ENCODE results near the gene CEBPE.

CEBPE gene

DNA sequence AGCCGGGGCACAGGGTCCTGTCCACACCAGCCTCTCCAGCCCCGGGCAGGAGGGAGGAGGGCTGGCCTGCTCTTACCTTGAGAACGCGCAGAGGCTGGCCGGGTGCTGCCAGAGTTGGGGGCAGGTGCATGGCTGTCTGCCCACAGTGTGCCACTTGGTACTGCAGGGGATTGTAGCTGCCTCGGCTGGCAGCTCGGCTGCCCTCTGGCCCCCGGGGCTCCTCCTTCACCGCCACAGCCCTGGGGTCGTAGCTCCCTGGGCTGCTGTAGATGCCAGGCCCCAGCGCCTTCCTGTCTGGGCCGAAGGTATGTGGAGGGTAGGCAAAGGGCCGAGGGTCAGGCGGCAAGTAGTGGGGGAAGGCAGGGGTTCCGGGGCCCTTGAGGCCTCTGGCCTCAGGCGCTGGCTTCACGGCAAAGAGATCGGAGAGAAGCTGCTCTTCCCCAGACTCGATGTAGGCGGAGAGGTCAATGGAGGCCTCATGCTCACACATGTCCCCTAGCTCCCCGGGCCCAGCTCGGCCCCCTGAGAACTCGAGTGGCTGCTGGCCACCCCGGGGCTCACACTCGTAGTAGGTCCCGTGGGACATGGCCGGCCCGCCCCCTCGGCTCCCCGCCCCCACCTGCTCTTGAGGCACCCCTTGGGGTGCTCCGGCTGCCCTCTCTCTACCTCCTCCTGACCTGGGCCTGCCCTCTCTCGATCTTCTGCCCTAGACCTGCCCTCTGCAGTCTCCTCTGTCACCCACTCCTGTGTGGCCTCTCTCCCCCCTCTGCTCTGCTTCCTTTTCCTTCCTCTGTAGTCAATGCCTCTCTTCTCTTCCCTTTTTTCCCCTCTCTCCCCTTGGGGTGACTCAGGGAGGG, at the start of gene CEBPE:
Gene CEBPE (minus strand): TSS at position 750 of the 857 bp plus-strand sequence. CDS start 164 bp downstream, at position 586.
- no peak for DNase-seq (ENCODE audit: low spot score)

- no peak for DNase-seq (ENCODE audit: low spot score)
Measured at GRCh38 chr14:23168246-23168645, 49.2 kb upstream of the CEBPE start.

DNA sequence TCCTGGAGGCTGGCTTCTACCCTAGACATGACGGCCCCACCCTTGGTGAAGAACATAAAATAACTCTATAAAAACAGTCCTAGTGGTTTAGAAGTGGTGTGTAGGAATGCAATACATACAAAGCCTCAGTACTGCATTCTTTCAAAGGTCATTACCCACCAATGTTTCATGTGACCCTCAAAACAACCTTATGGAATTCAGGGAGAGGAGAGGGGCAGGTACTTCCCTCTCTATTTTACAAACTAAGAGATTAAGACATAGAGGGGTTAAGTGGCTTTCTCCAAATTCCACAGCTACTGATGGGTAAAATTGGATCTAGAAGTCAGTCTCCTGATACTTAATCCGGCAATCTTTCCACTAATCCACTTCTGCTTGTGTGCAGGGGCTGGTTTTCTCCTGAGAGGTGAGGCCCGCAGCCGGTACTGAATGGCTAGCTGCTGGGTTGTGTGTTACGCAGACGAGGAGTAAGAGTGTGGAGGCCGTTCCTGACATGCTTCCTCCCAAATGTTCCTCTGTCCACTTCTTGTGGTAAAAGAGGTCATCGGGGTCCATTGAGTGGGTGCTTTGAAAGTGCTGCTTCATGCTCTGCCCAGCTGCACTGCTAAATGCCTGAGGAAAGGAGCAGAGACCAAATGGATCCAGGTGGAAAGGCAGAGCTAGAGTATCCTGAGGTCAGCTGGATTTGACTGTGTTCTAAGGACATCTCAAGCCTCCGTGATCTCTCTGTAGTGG, 48.2 kb upstream of the CEBPE start:
- no peak for DNase-seq (ENCODE audit: low spot score)

DNA sequence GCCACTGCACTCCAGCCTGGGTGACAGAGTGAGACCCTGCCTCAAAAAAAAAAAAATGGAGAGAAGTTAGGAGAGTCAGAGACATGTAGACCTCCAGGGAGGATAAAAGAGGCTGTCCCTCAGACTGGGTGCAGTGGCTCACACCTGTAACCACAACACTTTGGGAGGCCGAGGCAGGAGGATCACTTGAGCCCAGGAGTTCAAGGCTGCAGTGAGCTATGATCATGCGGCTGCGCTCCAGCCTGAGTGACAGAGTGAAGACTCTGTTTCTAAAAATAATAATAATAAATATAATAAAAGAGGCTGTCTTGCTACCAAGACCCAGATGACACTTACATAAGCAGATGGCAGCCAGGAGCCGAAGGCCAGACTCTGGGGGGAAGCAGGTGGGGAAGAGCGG, 45.9 kb upstream of the CEBPE start:
- no peak for DNase-seq (ENCODE audit: low spot score)

DNA sequence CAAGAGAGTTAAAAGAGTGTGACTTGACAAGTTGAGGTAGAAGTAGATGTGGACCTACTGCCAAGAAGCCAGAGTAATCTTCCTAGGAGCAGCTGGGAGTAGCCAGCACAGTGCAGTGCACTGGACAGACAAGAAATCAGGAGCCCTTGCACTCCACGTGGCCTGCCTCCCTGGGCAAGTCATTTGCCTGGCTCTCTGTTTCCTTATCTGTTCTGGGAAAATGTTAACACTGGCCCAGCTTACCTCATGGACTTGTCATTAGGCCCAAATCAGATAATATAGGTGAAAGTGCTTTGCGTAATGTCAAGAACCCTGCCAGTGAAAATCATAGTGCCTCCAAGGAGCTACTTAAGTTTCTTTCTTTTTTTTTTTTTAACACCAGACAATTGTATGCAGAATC, 45.2 kb upstream of the CEBPE start:
- DNase-seq (ENCODE audit: low spot score) = no peak

DNA sequence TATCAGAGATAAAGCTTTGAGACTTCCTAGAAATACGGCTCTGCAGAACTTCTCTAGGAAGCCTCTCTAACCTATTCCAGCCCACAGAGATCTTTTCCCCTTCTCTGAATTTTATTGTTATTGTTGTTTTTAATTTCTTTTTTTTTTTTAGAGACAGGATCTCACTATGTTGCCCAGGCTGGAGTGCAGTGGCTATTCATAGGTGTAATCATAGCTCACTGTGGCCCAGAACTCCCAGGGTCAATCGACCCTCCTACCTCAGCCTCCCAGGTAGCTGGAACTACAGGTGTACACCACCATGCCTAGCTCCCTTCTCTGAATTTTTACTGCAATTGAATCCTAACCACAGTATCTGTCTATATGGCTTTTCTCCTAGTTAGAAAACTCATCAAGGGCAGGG, 44.8 kb upstream of the CEBPE start:
- DNase-seq (ENCODE audit: low spot score) = no peak

- DNase-seq (ENCODE audit: low spot score) = peak; percentile 26
Measured at GRCh38 chr14:23162800-23163199, 43.7 kb upstream of the CEBPE start.

DNA sequence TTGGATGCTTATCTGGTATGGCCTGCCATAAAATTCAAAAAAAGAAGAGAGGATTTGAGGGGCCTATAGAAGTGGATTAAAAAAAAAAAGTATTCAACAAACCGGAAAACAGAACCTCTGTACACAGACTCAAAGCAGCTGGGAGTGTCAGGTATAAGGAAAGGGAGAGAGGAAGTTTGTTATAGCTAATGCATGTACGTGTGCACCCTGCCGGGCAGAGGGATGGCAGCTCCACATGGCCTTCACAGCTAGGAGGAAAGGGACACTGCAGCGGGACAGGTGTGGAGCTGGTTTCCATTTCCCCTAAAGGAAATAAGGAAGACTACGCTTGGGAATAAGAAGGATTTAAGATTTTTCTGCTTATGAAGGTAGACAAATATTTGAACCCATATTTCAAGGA, 43.0 kb upstream of the CEBPE start:
- DNase-seq (ENCODE audit: low spot score) = no peak

GRCh38 chr14:23160924-23161522, 42.0 kb upstream of the CEBPE start:
- DNase-seq (ENCODE audit: low spot score) = no peak

DNA sequence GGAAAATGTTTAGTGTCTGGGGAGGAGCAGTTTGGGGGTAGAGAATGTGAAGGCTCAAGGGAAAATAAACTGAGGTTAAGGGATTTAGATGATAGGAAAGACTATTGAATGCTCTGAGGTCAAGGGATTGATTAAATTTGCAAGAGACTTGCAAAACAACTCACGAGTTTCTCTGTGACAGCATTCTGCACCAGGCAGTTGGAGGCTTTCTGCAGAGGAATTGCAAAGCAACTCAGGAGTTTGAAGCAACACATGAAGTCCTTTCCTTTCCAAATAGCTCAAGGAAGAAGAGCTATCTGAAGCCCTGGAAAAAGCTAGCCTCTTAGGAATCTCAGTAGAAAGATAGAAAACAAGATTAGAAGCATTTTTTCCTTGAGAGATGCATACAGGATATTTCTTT, 40.5 kb upstream of the CEBPE start:
- no peak for DNase-seq (ENCODE audit: low spot score)

DNA sequence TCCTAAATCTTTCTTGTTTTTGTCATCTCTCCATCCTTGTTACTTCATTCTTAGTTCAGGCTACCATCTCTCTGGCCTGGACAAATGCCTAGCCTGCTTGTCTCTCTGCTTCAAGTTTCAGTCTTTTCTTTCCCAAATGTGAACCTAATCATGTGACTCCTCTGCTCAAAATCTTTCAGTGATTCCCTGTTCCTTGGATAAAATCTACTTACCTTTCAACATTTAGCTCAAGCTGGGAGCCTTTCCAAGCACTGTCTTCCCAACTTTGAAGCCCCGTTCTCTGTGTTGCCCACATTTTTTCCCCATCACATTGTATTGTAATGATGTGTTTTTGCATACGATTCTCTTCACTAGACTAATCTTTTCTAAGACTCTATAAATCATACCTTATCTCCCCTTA, 39.7 kb upstream of the CEBPE start:
- no peak for DNase-seq (ENCODE audit: low spot score)

DNA sequence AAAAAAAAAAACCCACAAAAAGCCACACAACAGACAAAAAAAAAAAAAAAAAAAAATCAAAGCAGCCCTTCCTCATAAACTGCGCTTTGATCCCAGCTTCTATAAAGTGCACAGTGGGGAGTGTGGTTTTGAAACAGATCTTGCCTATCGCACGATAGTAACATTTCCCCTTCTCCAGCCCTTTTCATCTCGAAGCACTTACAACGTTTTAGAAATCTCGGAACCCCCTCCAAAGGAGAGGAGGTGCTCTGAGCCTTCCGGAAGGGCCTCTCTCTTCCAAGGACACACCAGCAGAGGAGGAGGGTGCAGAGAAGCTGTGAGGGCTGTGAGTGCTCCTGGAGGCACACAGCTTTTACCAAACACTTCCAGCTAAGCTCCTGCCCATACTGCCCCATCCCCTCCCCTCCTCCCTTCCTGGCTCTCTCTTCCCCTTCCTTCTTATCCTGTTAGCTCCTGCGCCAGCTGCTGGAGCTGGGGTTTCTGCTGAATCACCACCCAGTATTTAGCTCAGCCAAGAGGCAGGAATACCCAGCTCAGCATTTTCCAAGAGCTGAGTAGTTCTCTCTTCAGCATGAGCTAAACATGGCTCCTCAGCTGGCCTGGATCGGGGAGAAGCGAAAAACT, 36.0 kb upstream of the CEBPE start:
- DNase-seq (ENCODE audit: low spot score) = peak; percentile 54

DNA sequence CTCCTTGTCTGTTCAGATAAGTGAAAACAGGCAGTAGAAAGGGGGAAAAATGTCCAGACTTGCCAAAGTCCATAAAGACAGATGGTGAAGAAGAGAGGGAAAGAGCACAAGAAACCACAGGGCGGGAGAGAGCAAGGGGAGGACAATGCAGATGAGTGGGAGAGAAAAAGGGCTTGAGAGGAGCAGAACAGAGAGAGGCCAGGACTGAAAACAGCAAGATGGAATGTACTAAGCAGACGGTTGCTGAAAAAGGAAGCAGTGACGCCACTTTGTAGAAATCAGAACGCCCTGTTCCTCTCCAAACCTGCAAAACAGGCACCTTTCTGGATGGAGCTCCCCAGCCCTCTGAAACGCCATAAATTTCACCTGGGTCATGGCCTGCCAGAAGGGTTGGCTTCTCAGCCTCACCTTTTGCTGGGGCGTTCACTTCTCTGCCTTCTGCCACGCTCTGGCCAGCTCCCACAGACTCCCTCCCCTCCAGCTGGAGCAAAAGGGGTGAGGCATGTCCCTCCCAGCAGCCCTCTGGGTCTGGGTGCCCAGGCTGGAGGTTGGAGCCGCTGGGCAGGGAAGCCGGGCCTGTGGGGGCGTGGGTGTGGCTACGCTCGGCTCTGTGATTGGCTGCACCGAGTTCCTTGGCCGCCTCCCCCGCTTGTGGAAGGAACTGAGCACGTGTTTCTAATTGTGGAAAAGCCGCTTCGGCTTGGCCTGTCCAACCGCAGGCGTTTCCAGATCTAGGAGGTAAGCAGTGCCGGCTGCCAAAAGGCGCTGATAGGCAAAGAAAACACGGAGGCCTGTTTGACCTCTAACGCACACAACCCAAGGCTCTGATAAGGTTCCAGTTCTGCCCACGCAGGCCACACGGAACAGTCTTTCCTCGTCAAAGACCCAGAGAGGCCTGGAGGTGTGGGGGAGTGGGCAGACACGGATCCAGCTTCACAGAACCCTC, 35.1 kb upstream of the CEBPE start:
- DNase-seq (ENCODE audit: low spot score) = no peak

DNA sequence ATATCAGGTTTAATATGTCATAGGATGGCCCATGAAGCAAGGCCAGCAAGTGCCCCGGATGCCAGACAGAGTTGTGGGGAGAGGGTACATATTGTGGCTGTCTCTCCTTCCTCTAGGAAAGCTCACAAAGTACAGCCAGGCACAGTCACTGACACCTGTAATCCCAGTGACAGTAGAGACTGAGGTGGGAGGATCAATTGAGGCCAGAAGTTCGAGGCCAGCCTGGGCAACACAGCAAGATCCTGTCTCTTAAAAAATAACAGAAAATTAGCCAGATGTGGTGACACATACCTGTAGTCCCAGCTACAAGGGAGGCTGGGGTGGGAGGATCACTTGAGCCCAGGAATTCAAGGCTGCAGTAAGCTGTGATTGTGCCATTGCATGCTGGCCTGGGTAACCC, 32.3 kb upstream of the CEBPE start:
- no peak for DNase-seq (ENCODE audit: low spot score)

DNA sequence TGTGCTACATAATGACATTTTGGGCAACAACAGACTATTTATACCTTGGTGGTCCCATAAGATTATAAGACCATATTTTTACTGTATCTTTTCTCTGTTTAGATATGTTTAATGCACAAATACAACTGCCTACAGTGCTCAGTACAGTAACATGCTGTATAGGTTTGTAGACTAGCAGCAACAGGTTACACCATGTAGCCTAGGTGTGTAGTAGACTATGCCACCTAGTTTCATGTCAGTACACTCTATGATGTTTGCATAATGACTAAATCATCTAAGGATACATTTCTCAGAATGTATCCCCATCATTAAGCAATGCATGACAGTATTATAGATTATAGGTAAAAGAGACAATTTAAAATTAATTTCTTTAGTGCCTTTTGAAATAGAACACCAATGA, 30.7 kb upstream of the CEBPE start:
- no peak for DNase-seq (ENCODE audit: low spot score)

- DNase-seq (ENCODE audit: low spot score) = no peak
Measured at GRCh38 chr14:23148591-23149249, 29.7 kb upstream of the CEBPE start.

- no peak for DNase-seq (ENCODE audit: low spot score)
Measured at GRCh38 chr14:23147676-23148075, 28.6 kb upstream of the CEBPE start.

DNA sequence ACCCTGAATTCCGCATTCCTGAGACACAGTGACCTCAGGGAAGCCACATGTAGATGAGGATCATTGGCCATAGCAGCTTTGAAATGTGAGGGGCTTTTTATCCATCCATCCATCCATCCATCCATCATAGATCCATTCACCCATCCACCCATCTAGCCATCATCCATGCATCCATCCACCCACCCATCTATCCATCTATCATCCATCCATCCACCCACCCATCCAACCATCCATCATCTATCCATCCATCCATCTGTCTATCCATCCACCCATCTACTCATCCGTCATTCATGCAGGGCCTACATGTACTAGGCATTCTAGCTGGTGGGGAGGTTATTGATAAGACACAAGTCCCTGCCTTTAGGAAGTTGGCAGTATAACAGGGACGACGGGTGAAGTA, 27.9 kb upstream of the CEBPE start:
- no peak for DNase-seq (ENCODE audit: low spot score)

DNA sequence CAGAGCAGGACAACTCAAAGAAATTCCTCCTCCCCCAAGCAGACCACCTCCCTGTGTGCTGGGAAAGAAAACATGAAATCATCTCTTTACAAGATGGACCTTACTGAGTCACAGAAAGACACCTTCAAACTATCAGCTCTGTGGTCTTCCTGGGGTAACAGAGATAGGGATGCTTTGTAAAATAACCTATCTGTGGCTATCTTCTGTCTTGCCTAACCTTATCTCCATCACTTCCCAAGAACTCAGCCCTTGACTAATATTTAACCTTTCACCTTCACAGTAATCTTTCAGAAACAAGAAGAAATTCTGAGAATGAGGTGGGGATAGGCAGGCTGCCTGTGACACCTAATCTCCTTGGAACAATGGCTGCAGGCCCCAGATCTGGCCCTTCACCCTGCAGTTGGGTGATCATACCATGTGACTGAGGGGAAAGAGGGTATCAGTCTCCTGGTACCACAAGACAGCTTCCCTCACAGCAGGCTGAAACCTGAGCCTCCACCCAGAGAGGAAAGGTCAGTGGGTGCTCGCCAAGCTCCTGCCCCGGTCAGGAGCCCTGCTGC, 27.4 kb upstream of the CEBPE start:
- no peak for DNase-seq (ENCODE audit: low spot score)

GRCh38 chr14:23145794-23146350, 26.8 kb upstream of the CEBPE start:
- DNase-seq (ENCODE audit: low spot score) = no peak
